Measurements from ENCODE around the gene METTL18.

DNA sequence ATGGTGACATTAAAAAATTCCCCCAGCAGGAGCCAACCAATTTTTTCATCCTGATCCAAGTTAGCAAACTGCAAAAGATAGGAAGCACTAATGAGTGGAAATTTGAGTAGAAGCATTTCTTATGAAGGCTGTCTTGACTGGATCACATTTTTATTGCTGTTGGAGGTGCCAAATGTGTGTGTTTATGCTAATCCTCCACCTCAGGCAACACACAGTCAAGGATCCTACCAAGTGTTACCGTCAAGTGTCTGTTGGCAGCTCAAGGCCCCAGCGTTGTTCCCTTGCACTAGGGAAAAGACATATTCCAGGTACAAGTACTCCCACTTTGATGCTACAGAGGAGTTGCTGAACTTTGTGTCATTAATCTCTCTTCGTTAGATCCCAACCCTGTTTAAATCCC is 18.3 kb downstream of the METTL18 start:
- TF ChIP-seq SIN3A (IDR thresholded peaks at IDR 0.05; ENCODE audit: borderline replicate concordance, insufficient read depth, low read depth, low read length) (no peak), POLR2AphosphoS5 (IDR thresholded peaks at IDR 0.05; ENCODE audit: low read depth, low read length) (no peak)
- TF ChIP-seq, protein P1, sequence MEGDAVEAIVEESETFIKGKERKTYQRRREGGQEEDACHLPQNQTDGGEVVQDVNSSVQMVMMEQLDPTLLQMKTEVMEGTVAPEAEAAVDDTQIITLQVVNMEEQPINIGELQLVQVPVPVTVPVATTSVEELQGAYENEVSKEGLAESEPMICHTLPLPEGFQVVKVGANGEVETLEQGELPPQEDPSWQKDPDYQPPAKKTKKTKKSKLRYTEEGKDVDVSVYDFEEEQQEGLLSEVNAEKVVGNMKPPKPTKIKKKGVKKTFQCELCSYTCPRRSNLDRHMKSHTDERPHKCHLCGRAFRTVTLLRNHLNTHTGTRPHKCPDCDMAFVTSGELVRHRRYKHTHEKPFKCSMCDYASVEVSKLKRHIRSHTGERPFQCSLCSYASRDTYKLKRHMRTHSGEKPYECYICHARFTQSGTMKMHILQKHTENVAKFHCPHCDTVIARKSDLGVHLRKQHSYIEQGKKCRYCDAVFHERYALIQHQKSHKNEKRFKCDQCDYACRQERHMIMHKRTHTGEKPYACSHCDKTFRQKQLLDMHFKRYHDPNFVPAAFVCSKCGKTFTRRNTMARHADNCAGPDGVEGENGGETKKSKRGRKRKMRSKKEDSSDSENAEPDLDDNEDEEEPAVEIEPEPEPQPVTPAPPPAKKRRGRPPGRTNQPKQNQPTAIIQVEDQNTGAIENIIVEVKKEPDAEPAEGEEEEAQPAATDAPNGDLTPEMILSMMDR (IDR thresholded peaks at IDR 0.05): no peak

Measured in Panc1 (cell line).